Thoracic aorta (tissue), 2 donors: ENCODE measurements around the gene THOC1. TPM values are rescaled to one million over a fixed set of nuclear protein-coding genes. Genes with fewer than 3 reads are reported as not detected.

Experiments
- ATAC-seq: fragments of 150-250 bp; one replicate; pipeline ENCODE4 v1.8.0; 2017; ENCODE audit warnings: low read depth; ENCODE audit not compliant: insufficient number of reproducible peaks, low FRiP score
- DNase-seq: peaks from one replicate; pipeline ENCODE4 v3.0.0-alpha.2; 2020; ENCODE audit warnings: low spot score
- H3K27ac ChIP-seq, 2 donors: fragments of 200-600 bp; sonication (generic); 1 replicate in 1 of 2; 2 replicates in 1 of 2; pipeline ENCODE4 v1.5.1; 2016; ENCODE audit warnings: mild to moderate bottlenecking in 2 of 2, moderate library complexity in 2 of 2
- H3K27me3 ChIP-seq: fragments of 200-600 bp; sonication (generic); replicated peaks from 2 replicates; pipeline ENCODE4 v1.6.0; 2016; ENCODE audit warnings: mild to moderate bottlenecking; ENCODE audit not compliant: insufficient read depth
- H3K36me3 ChIP-seq: fragments of 200-600 bp; sonication (generic); one replicate; pipeline ENCODE4 v1.5.1; 2016
- H3K4me1 ChIP-seq, 2 donors: fragments of 200-600 bp; sonication (generic); 1 replicate in 1 of 2; 2 replicates in 1 of 2; pipeline versions ENCODE4 v1.5.1 to v1.6.0; 2016; ENCODE audit warnings: low read depth in 2 of 2, mild to moderate bottlenecking in 1 of 2; ENCODE audit not compliant: control insufficient read depth in 1 of 2
- H3K4me3 ChIP-seq: fragments of 200-600 bp; sonication (generic); 2 replicates; pipeline ENCODE4 v1.5.1; 2016; ENCODE audit warnings: mild to moderate bottlenecking
- H3K9me3 ChIP-seq: fragments of 200-600 bp; sonication (generic); 2 replicates; pipeline ENCODE4 v1.5.1; 2016
- total RNA-seq, 2 donors: library from RNA; depleted of rRNA; stranded (reverse); fragments of >200 nt; gene quantifications; one replicate each; pipeline versions ENCODE4 v1.1.0 to v1.2.3, GENCODE V29; 2016
- TF ChIP-seq, protein P1 (sequence below): fragments of 200-600 bp; sonication (generic); IDR thresholded peaks from one replicate; pipeline ENCODE4 v1.5.1; 2019; ENCODE audit warnings: antibody characterized with exemption

The THOC1 gene
- total RNA-seq, 2 donors from 2014 or later, result 57.4 to 126 TPM

GRCh38 chr18:228586-228985 is 39.3 kb downstream of the THOC1 start:
- Histone ChIP-seq H3K36me3 (no peaks in the 10 kb centered on the region), H3K4me3 (no peak overlapping the region), H3K27me3 (no peaks in the 10 kb centered on the region), H3K4me1 (no peaks in the 10 kb centered on the region), H3K27ac (no peak overlapping the region), H3K9me3 (no peaks in the 10 kb centered on the region)
- DNase-seq (no peak), ATAC-seq (no peak)
- TF ChIP-seq, protein P1, sequence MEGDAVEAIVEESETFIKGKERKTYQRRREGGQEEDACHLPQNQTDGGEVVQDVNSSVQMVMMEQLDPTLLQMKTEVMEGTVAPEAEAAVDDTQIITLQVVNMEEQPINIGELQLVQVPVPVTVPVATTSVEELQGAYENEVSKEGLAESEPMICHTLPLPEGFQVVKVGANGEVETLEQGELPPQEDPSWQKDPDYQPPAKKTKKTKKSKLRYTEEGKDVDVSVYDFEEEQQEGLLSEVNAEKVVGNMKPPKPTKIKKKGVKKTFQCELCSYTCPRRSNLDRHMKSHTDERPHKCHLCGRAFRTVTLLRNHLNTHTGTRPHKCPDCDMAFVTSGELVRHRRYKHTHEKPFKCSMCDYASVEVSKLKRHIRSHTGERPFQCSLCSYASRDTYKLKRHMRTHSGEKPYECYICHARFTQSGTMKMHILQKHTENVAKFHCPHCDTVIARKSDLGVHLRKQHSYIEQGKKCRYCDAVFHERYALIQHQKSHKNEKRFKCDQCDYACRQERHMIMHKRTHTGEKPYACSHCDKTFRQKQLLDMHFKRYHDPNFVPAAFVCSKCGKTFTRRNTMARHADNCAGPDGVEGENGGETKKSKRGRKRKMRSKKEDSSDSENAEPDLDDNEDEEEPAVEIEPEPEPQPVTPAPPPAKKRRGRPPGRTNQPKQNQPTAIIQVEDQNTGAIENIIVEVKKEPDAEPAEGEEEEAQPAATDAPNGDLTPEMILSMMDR, result no peak

- Histone ChIP-seq H3K4me3 (no peak overlapping the region), H3K36me3 (peaks cover 4% of the 10 kb centered on the region)
These were observed 39.9 kb downstream of the THOC1 start for GRCh38 chr18:227902-228301.

GRCh38 chr18:227374-227773 is 40.5 kb downstream of the THOC1 start:
- Histone ChIP-seq H3K4me3 (no peak overlapping the region), H3K9me3 (no peaks in the 10 kb centered on the region), H3K36me3 (peaks cover 6% of the 10 kb centered on the region), H3K4me1 (no peaks in the 10 kb centered on the region), H3K27me3 (no peaks in the 10 kb centered on the region), H3K27ac (no peak overlapping the region)
- TF ChIP-seq, protein P1, result no peak
- DNase-seq, result no peak
- ATAC-seq, result no peak

More at GRCh38 chr18:227902-228301, 39.9 kb downstream of the THOC1 start:
- H3K4me1 ChIP-seq, result no peaks in the 10 kb centered on the region
- ATAC-seq (no peak), DNase-seq (no peak)
- TF ChIP-seq, protein P1, result no peak
- no peaks in the 10 kb centered on the region for H3K9me3 ChIP-seq
- H3K27ac ChIP-seq, result no peak overlapping the region
- H3K27me3 ChIP-seq, result no peaks in the 10 kb centered on the region

GRCh38 chr18:225745-226144 is 42.1 kb downstream of the THOC1 start:
- TF ChIP-seq, protein P1, result no peak

GRCh38 chr18:220708-221107 is 47.1 kb downstream of the THOC1 start:
- no peaks in the 10 kb centered on the region for H3K4me1 ChIP-seq
- no peak overlapping the region for H3K4me3 ChIP-seq
- H3K27me3 ChIP-seq, result no peaks in the 10 kb centered on the region
- TF ChIP-seq, protein P1, result no peak
- H3K9me3 ChIP-seq, result no peaks in the 10 kb centered on the region
- H3K36me3 ChIP-seq, result peaks cover 25% of the 10 kb centered on the region
- H3K27ac ChIP-seq, result no peak overlapping the region
- no peak for DNase-seq
- no peak for ATAC-seq

More at GRCh38 chr18:225745-226144, 42.1 kb downstream of the THOC1 start:
- Histone ChIP-seq H3K36me3 (peaks cover 6% of the 10 kb centered on the region), H3K9me3 (no peaks in the 10 kb centered on the region), H3K4me3 (no peak overlapping the region), H3K27ac (no peak overlapping the region), H3K4me1 (no peaks in the 10 kb centered on the region), H3K27me3 (no peaks in the 10 kb centered on the region)
- ATAC-seq (no peak), DNase-seq (no peak)
